IMR-90 (cell line): Measurements from ENCODE around the gene LTBP2. TPM values are rescaled to one million over a fixed set of nuclear protein-coding genes. Genes with fewer than 3 reads are reported as not detected.

Experiments used
- ATAC-seq: fragments of 200-7000 bp; cut with Tn5 transposase; 2 replicates; pipeline ENCODE4 v1.9.1; 2020; ENCODE audit warnings: low read depth, mild to moderate bottlenecking, moderate library complexity
- BruUV-seq: library from RNA; stranded (reverse); fragments of 400-500 nt; replicated peaks from 2 replicates; lab custom pipeline; 2021; lab: Mats Ljungman, UMichigan
- CTCF ChIA-PET: fragments of 300-600 bp; formaldehyde crosslinking; extraction: SDS; loops from one replicate; lab custom pipeline; 2021; ENCODE audit warnings: antibody characterized with exemption; lab: Yijun Ruan, JAX
- POLR2A ChIA-PET: fragments of 300-600 bp; sonication (Branson Sonifier 250); formaldehyde crosslinking; loops from one replicate; lab custom pipeline; 2022; ENCODE audit warnings: antibody characterized with exemption; ENCODE audit not compliant: unreplicated experiment; lab: Charles Lee
- DNase-seq: peaks from one replicate; pipeline ENCODE4 v3.0.0; 2013
- H2AFZ ChIP-seq: replicated peaks from 2 replicates; pipeline ENCODE3; 2013; ENCODE audit warnings: low read length, mild to moderate bottlenecking; ENCODE audit not compliant: poor library complexity
- H2AK5ac ChIP-seq: 2 replicates; pipeline ENCODE4 v1.6.1; 2013; ENCODE audit warnings: low read depth, low read length, inconsistent platforms
- H2AK9ac ChIP-seq: replicated peaks from 2 replicates; pipeline ENCODE3; 2013; ENCODE audit warnings: mild to moderate bottlenecking, low read depth, low read length, moderate library complexity; ENCODE audit not compliant: poor library complexity
- H2BK120ac ChIP-seq: 2 replicates; pipeline ENCODE4 v1.6.1; 2013; ENCODE audit warnings: low read depth, low read length, inconsistent platforms
- H2BK15ac ChIP-seq: 3 replicates; pipeline ENCODE4 v1.6.1; 2013; ENCODE audit warnings: low read depth, low read length, inconsistent platforms
- H2BK20ac ChIP-seq: 2 replicates; pipeline ENCODE4 v1.6.1; 2013; ENCODE audit warnings: low read depth, mild to moderate bottlenecking, inconsistent platforms, low read length, moderate library complexity
- H2BK5ac ChIP-seq: 2 replicates; pipeline ENCODE4 v1.6.1; 2013; ENCODE audit warnings: mild to moderate bottlenecking, low read depth, low read length, inconsistent platforms; ENCODE audit not compliant: poor library complexity, severe bottlenecking
- H3K14ac ChIP-seq: replicated peaks from 2 replicates; pipeline ENCODE4 v1.6.1; 2013; ENCODE audit warnings: low read depth, low read length, inconsistent platforms
- H3K18ac ChIP-seq: 2 replicates; pipeline ENCODE4 v1.6.1; 2013; ENCODE audit warnings: low read depth, low read length, control low read depth
- H3K23ac ChIP-seq: 2 replicates; pipeline ENCODE4 v1.6.1; 2013; ENCODE audit warnings: low read depth, low read length, inconsistent platforms
- H3K27ac ChIP-seq: 2 replicates; pipeline ENCODE4 v1.5.1; 2013; ENCODE audit warnings: mild to moderate bottlenecking, control low read depth, low read length; ENCODE audit not compliant: insufficient read depth
- H3K27me3 ChIP-seq: 2 replicates; pipeline ENCODE4 v1.6.1; 2013; ENCODE audit warnings: low read length; ENCODE audit not compliant: control insufficient read depth, insufficient read depth
- H3K36me3 ChIP-seq: 2 replicates; pipeline ENCODE4 v1.6.1; 2013; ENCODE audit warnings: low read length, mixed read lengths; ENCODE audit not compliant: control insufficient read depth, insufficient read depth
- H3K4ac ChIP-seq: 2 replicates; pipeline ENCODE4 v1.6.1; 2013; ENCODE audit warnings: low read depth, low read length, inconsistent platforms
- H3K4me1 ChIP-seq: 2 replicates; pipeline ENCODE4 v1.6.1; 2013; ENCODE audit warnings: low read length, mixed read lengths; ENCODE audit not compliant: control insufficient read depth, insufficient read depth
- H3K4me2 ChIP-seq: 2 replicates; pipeline ENCODE4 v1.6.1; 2013; ENCODE audit warnings: low read depth, mild to moderate bottlenecking, control low read depth, low read length, moderate library complexity
- H3K4me3 ChIP-seq: 2 replicates; pipeline ENCODE4 v1.5.1; 2013; ENCODE audit warnings: low read depth, mild to moderate bottlenecking, control low read depth, low read length, moderate library complexity; ENCODE audit not compliant: insufficient read depth
- H3K56ac ChIP-seq: 2 replicates; pipeline ENCODE4 v1.6.1; 2013; ENCODE audit warnings: low read length, inconsistent platforms; ENCODE audit not compliant: insufficient read depth; ENCODE audit errors: extremely low read depth
- H3K79me1 ChIP-seq, 2 experiments: 2 replicates each; pipeline ENCODE4 v1.6.1; 2013; ENCODE audit warnings: low read length in 2 of 2, inconsistent platforms in 1 of 2, low read depth in 1 of 2
- H3K9ac ChIP-seq: 2 replicates; pipeline ENCODE4 v1.6.1; 2013; ENCODE audit warnings: low read depth, low read length, control low read depth
- H3K9me1 ChIP-seq: 2 replicates; pipeline ENCODE4 v1.6.1; 2013; ENCODE audit warnings: low read length, inconsistent platforms; ENCODE audit not compliant: insufficient read depth
- H3K9me3 ChIP-seq: 2 replicates; pipeline ENCODE4 v1.6.1; 2013; ENCODE audit warnings: low read length; ENCODE audit not compliant: control insufficient read depth, insufficient read depth
- H4K20me1 ChIP-seq: 2 replicates; pipeline ENCODE4 v1.6.1; 2013; ENCODE audit warnings: low read length, inconsistent platforms; ENCODE audit not compliant: insufficient read depth
- H4K5ac ChIP-seq: 2 replicates; pipeline ENCODE4 v1.6.1; 2013; ENCODE audit warnings: mild to moderate bottlenecking, low read depth, low read length, control low read depth
- H4K8ac ChIP-seq, 2 experiments: 2 replicates each; pipeline ENCODE4 v1.6.1; 2013; ENCODE audit warnings: low read depth in 2 of 2, low read length in 2 of 2, control low read depth in 1 of 2, inconsistent platforms in 1 of 2
- H4K91ac ChIP-seq: 2 replicates; pipeline ENCODE4 v1.6.1; 2013; ENCODE audit warnings: low read depth, low read length, inconsistent platforms; ENCODE audit not compliant: insufficient read depth
- CHD1 ChIP-seq: IDR thresholded peaks from 2 replicates; pipeline ENCODE4 v1.6.1; 2012; ENCODE audit warnings: low read depth, low read length, improper control_type of control experiment
- ELK1 ChIP-seq: fragments of 150-350 bp; IDR thresholded peaks from 2 replicates; pipeline ENCODE4 v1.6.1; 2016; ENCODE audit warnings: low read depth, mild to moderate bottlenecking, low read length, moderate library complexity, borderline replicate concordance
- FOS ChIP-seq: fragments of 150-350 bp; IDR thresholded peaks from 2 replicates; pipeline ENCODE4 v1.6.1; 2016; ENCODE audit warnings: low read depth, low read length
- MAFK ChIP-seq: IDR thresholded peaks from 2 replicates; pipeline ENCODE4 v1.6.1; 2012; ENCODE audit warnings: low read depth, low read length, improper control_type of control experiment
- MAZ ChIP-seq: IDR thresholded peaks from 2 replicates; pipeline ENCODE4 v1.6.1; 2012; ENCODE audit warnings: low read depth, mild to moderate bottlenecking, low read length, improper control_type of control experiment, moderate library complexity, borderline replicate concordance
- POLR2A ChIP-seq: IDR thresholded peaks from 2 replicates; pipeline ENCODE4 v1.6.1; 2012; ENCODE audit warnings: mild to moderate bottlenecking, low read depth, low read length
- RFX5 ChIP-seq: IDR thresholded peaks from 2 replicates; pipeline ENCODE4 v1.8.0; 2012; ENCODE audit warnings: low read depth, mild to moderate bottlenecking, low read length, moderate library complexity
- WGBS, 2 experiments: methylation state at CpG; one replicate each; pipeline versions ENCODE4 v1.1.5 to v1.1.7; 2013; ENCODE audit warnings: missing lambda C conversion rate in 2 of 2; ENCODE audit not compliant: insufficient read length in 1 of 2; ENCODE audit errors: extremely low coverage in 2 of 2; 5-methylcytosine and 5-hydroxymethylcytosine counted together
- dilution Hi-C: fragments of 300-500 bp; cut with HindIII; formaldehyde crosslinking; loops from one replicate; pipeline ENCODE4 v1.14.3; 2018; ENCODE audit warnings: low sequenced_read_pairs; ENCODE audit not compliant: unreplicated experiment
- in situ Hi-C: fragments of 300-500 bp; cut with MboI; formaldehyde crosslinking; loops from 3 replicates; pipeline ENCODE4 v1.14.3; 2019; ENCODE audit warnings: low sequenced_read_pairs, inconsistent platforms, mixed read lengths
- intact Hi-C: fragments of 100-400 bp; cut with micrococcal nuclease; formaldehyde crosslinking; loops from 2 replicates; pipeline ENCODE4 v1.10.0; 2022
- polyA plus RNA-seq, 3 experiments: library from polyadenylated mRNA; depleted of rRNA; stranded (reverse); fragments of >200 nt; gene quantifications; 2 replicates each; pipeline ENCODE4 v1.2.3, GENCODE V29; 2012; ENCODE audit warnings: low replicate concordance in 1 of 3
- total RNA-seq: library from RNA; depleted of rRNA; stranded (reverse); fragments of >200 nt; gene quantifications from 2 replicates; pipeline ENCODE4 v1.2.3, GENCODE V29; 2012
- TF ChIP-seq, protein P1 (sequence below): fragments of 150-350 bp; IDR thresholded peaks from 2 replicates; pipeline ENCODE4 v1.6.1; 2017; ENCODE audit warnings: mild to moderate bottlenecking, antibody characterized with exemption, low read length, low read depth

LTBP2 gene
- total and polyA plus RNA-seq, 2 of the 4 experiments (the other 2 are of a cell fraction) = 23.8 to 79.3 TPM

GRCh38 chr14:74533576-74533975 lies 78.5 kb downstream of the LTBP2 start:
- Histone ChIP-seq H3K4me3 (no peak overlapping the region), H3K4me1 (peaks cover 3% of the 10 kb centered on the region), H3K27ac (no peak overlapping the region), H2AFZ (no peak overlapping the region), H4K5ac (no peak overlapping the region), H3K9me3 (no peaks in the 10 kb centered on the region), H3K4ac (no peak overlapping the region; the same call in 1 of the 2 replicates), H2BK15ac (no peak overlapping the region), H3K9ac (no peak overlapping the region), H3K27me3 (no peaks in the 10 kb centered on the region), H2AK9ac (no peak overlapping the region), H4K8ac (no peak overlapping the region), H2AK5ac (no peak overlapping the region), H2BK5ac (no peak overlapping the region), H3K23ac (no peak overlapping the region), H3K18ac (no peak overlapping the region), H4K20me1 (no peaks in the 10 kb centered on the region), H3K79me1 (peaks cover 0 to 4% of the 10 kb centered on the region in 2 experiments; a peak in 1 of 4 replicates), H2BK120ac (no peak overlapping the region), H3K56ac (no peak overlapping the region), H3K14ac (no peak overlapping the region), H2BK20ac (no peak overlapping the region), H3K9me1 (peaks cover 5% of the 10 kb centered on the region), H3K4me2 (no peak overlapping the region), H4K91ac (no peak overlapping the region), H3K36me3 (no peaks in the 10 kb centered on the region; the same call in 1 of the 2 replicates)
- ChIA-PET POLR2A (no interaction called here), CTCF (no interaction called here)
- BruUV-seq = no TSS peak
- TF ChIP-seq FOS = no peak
- no peak for TF ChIP-seq MAFK
- TF ChIP-seq POLR2A = no peak
- TF ChIP-seq, protein P1, sequence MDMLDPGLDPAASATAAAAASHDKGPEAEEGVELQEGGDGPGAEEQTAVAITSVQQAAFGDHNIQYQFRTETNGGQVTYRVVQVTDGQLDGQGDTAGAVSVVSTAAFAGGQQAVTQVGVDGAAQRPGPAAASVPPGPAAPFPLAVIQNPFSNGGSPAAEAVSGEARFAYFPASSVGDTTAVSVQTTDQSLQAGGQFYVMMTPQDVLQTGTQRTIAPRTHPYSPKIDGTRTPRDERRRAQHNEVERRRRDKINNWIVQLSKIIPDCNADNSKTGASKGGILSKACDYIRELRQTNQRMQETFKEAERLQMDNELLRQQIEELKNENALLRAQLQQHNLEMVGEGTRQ = no peak
- TF ChIP-seq ELK1 = no peak
- no peak for TF ChIP-seq RFX5
- TF ChIP-seq CHD1 = no peak
- TF ChIP-seq MAZ = no peak
- no peak for DNase-seq
- in situ Hi-C loops = no loop called here
- no peak for ATAC-seq
- dilution Hi-C loops = no loop called here
- intact Hi-C loops = no loop called here
- WGBS, 2 experiments = 100% methylated on average over 1 of the region's 7 CpGs; no CpG with 5 or more reads in 1 of the 2 experiments
